Hepatocyte (in vitro differentiated cells): ENCODE results near the gene TEX51.

Source experiments
- EZH2 ChIP-seq: fragments of 200-600 bp; sonication (generic); IDR thresholded peaks from 2 replicates; pipeline ENCODE4 v1.6.1; 2016; ENCODE audit warnings: antibody characterized with exemption, mild to moderate bottlenecking, borderline replicate concordance
- EZH2phosphoT487 ChIP-seq: fragments of 200-600 bp; sonication (generic); IDR thresholded peaks from one replicate; pipeline ENCODE4 v1.6.1; 2018; ENCODE audit warnings: antibody characterized with exemption, mild to moderate bottlenecking, low read depth, moderate library complexity; ENCODE audit not compliant: unreplicated experiment, severe bottlenecking
- TF ChIP-seq, protein P1 (sequence below): fragments of 200-600 bp; sonication (generic); IDR thresholded peaks from 2 replicates; pipeline ENCODE4 v1.5.1; 2016; ENCODE audit warnings: antibody characterized with exemption, mild to moderate bottlenecking; ENCODE audit not compliant: poor library complexity

DNA sequence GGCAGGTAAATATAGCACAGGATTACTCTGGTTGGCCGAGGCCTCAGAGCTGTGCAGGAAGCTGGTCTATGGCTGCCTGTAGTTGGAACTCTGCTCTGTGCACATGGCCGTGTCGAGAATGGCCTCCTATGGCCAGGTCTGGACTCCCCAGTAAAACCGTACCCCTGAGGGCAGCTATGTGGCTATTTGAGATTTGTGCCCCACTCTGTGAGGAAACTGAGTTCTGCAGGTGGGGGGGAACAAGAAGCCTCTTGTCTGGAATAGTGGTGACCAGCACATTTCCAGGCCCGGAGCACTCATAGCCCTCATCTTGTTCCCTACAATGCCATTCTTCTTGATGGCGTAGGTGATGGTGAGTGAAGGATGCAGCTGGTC is 15.0 kb upstream of the TEX51 start:
- TF ChIP-seq, protein P1, sequence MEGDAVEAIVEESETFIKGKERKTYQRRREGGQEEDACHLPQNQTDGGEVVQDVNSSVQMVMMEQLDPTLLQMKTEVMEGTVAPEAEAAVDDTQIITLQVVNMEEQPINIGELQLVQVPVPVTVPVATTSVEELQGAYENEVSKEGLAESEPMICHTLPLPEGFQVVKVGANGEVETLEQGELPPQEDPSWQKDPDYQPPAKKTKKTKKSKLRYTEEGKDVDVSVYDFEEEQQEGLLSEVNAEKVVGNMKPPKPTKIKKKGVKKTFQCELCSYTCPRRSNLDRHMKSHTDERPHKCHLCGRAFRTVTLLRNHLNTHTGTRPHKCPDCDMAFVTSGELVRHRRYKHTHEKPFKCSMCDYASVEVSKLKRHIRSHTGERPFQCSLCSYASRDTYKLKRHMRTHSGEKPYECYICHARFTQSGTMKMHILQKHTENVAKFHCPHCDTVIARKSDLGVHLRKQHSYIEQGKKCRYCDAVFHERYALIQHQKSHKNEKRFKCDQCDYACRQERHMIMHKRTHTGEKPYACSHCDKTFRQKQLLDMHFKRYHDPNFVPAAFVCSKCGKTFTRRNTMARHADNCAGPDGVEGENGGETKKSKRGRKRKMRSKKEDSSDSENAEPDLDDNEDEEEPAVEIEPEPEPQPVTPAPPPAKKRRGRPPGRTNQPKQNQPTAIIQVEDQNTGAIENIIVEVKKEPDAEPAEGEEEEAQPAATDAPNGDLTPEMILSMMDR: no peak
- TF ChIP-seq EZH2: no peak
- no peak for TF ChIP-seq EZH2phosphoT487
